DMS114 treated with DMSO at 0.1 percent for 48 hours (cell line): Measurements from ENCODE around the gene STMN3.

Source experiments
- DNase-seq: peaks from one replicate; lab custom pipeline; 2025; ENCODE audit not compliant: unreplicated experiment; lab: John Stamatoyannopoulos, UW

Gene STMN3

DNA sequence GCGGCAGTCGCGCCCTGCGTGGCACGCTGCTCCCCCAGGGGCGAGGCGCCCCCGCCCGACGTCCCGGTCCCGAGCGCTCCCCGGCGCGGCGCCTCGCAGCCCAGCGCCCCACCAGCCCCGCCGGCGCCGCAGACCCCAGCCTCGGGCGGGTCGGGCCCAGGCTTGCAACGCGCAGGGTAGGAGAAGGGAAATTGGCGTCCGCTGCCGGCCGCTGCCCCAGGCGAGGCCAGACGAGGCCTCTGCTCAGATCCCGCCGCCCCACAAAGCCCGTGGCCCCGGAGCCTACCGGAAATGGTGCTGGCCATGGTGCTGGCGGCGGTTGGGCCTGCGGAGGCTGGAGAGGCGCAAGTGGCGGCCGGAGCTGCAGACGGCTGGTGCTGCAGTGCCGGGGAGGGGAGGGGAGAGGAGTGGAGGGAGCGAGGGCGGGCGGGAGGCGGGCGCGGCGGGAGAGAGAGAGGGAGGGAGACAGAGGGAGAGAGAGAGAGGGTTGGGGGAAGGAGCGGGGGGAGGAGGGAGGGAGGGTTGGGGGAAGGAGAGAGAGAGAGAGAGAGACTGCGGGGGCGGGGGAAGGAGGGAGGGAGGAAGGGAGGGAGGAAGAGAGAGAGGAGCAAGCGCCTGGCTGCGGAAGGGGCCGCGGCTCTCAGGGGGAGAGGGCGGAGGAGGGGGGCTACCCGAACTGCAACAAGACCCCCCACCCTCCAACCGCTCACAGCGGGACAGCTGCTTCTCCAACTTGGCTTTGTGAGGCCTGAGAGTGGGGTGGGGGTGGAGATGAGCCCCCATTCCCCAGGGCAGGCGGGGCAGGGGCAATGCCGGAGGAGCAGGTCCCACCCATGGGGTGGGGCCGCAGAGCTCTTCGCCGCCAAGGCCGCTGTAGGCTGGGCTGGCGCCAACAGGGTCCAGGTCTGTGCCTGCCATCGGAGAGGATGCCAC is at the start of gene STMN3:
TSS of gene STMN3 (minus strand) at position 384 of the 933 bp plus-strand sequence. CDS start at position 305, 79 bp downstream.
- peak; percentile 13 for DNase-seq

DNA sequence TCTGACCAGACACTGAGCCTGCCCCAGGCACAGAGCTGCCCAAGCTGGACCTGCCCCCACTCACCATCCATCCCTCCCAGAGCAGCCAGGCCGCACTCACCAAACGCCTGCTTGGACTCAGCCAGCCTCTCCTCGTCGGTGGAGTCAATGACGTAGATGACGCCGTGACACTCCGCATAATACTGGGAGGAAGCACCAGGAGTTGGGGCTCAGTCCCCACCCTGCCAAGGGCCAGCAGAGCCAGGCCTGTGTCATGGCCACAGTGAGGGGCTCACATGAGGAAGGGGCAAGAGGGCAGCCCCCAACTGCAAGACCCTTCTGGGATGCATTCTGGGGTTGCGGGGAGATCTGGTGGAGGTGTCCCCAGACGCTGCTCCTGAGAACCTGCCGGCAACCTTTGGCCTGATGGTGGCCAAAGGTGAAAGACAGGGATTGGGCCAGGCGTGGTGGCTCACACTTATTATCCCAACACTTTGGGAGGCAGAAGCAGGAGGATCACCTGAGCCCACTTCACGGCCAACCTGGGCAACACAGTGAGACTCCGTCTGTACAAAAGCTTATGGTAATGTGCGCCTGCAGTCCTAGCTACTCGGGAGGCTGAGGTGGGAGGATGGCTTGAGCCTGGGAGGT is 48.9 kb upstream of the STMN3 start:
- no peak for DNase-seq

DNA sequence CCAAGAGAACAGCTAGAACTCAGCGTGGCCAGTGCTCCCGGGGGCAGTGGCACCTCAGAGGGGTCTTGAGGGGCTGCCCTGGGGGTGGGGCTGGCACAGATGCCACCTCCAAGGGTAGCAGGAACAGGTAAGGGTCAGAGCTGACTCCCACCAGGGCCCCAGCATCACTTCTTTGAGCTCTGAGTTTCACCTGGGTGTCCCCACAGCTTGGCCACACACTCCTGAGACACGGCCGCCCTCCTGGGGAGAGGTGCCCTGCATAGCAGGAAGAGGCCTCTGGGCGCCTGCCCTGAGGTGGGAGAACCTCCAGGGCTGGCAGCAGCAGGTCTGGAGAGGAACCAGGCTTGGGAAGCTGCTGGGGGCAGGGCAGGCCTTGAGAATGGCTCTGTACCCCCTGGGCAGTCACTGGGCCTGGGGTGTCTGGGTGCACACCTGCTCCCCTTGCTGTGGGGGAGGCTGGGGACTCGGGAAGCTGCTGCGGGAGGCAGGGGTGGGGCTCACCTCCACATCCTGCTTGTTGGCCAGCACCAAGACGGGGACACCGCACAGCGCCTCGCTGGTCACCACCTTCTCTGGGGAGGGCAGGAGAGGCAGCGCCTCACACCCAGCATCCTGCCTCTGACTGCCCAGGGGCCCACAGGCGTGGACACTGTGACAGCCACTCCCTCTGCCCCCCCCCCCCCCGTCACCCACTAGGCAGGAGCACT is 48.3 kb upstream of the STMN3 start:
- DNase-seq, result no peak

DNA sequence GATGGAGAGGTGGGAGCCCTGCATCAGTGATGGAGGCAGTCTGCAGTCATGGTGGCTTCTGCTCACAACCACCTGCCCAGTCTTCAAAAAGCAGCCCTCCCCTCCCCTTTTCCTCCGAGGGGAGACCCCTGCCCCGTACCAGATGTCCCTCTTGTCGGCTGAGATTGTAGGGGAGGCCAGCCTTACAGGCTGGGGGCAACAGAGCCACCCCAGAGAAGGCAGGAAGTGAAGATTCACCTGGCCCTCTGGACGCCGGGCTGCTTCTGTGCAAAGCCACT is 47.8 kb upstream of the STMN3 start:
- no peak for DNase-seq

DNA sequence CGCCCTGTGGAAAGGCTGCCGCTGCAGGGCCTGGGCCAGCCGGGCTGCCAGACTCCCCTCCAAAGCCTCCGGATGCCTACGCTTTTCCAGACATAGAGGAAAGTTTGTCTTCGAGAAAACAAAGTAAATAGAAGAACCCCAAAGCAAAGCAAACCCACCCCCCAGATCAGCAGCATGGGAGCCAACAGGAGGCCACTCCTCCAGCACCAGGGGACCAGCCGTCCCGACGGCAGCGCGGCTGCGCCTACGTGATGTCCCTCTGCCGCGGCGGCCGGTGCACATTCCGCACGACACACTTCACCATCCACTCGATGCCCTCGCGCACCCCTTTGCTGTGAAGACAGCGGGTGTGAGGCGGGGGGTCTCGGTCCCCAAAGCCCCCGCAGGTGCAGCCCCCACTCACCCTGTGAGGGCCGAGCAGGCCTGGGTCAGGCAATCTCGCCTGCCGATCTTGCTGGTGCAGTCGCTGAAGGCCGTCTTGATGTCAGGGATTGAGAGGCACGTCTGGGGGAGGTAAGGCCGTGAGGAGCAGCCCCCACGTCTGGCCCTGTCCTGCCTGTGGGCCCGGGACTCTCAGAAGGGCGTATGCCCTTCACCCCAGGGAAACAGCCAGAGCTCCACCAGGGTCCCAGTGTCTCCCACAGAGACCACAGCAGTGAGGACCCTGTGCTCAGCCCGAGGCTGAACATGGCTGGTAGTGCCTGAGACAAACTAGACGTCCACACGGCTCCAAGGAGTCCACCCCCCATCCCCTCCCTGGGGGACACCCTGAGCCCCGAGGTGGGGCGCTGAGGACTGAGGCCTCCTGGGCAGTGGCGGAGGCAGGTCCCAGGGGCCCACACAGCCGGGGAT is 47.2 kb upstream of the STMN3 start:
- DNase-seq, result no peak

DNA sequence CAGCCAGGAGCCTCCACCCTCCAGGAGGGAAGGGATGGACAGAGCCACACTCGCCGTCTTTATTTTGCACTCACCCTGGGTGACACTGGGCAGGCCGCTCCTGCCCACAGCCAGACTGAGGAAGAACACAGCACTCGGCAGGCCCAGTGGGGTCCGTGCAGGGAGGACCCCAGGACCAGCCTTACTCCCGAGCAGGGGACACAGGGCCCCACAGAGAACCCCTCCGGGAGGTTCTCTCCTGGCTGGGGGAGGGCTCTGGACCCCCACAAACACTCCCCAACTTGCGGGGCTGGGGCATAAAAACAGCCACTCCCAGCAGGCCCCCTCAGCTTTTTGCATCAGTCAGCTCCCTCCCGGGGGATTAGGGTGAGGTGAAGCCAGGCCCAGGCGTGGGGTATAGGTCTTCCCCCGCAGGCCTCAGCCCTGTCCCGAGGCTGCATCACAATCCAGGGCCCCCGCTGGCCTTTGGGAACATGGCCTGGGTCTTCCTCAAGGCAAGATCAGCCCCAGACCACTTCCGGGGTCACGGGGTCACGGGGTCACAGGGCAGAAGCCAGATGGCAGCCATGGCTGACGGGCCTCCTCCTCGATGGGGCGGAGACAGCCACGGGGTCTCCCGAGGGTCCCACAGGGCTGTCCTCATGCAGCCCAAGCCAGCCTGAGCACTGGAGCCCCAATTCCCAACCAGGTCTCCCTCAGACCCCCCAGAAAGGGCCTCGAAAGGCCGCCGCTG is 46.4 kb upstream of the STMN3 start:
- no peak for DNase-seq

DNA sequence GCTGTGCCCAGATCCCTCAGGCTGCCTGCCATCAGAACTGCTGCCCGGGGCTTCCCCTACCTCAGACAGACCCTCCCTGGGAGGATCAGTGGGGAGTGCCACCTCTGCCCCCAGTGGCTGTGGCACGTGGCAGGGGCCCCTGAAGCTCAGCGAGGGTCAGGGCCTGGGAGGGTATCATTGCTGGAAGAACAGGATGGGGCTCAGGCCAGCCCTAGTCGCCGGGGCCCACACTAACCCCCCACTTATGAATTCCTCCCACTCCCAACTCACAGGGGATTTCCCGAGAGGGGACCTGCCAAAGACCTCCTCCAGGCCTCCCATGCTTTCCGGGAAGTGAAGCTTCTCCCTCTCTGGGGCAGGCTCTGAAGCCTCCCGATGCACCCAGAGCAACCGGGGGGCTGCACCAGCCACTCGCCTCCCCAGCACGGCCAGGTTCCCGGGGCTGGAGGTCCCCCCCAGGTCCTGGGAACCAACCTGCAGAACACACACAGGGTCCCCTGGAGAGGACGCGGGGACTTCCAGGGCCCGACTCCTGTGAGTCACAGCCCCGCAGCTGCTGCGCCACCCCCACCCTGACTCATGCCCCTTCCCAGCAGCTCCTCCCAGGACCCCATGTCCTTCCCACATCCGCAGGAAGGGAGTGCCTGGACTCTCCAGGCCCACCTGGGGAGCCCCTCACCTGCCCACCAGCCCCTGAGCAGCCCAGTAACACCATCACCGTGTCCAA is 45.7 kb upstream of the STMN3 start:
- DNase-seq, result no peak

DNA sequence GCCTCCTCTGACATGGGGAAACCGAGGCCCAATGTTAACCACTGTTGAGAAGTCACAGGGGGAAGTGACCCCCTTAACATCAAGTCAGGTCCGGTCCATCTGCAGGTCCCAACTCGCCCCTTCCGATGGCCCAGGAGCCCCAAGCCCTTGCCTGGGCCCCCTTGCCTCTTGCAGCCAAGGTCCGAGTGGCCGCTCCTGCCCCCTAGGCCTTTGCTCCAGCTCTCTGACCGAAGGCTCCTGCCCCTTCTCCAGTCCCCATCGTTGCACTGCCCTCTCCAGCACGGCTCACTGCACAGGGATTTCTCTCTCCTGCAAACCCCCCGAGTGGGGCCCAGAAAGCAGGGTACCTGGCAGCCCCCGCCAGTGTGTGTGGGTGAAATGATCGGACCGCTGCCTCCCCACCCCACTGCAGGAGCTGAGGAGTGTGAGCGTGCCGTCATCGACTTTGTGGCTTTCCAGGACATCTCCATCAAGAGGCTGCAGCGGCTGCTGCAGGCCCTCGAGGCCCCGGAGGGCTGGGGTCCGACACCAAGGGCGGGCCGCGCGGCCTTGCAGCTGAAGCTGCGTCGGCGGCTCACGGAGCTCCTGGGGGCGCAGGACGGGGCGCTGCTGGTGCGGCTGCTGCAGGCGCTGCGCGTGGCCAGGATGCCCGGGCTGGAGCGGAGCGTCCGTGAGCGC is 44.8 kb upstream of the STMN3 start:
- DNase-seq, result no peak

DNA sequence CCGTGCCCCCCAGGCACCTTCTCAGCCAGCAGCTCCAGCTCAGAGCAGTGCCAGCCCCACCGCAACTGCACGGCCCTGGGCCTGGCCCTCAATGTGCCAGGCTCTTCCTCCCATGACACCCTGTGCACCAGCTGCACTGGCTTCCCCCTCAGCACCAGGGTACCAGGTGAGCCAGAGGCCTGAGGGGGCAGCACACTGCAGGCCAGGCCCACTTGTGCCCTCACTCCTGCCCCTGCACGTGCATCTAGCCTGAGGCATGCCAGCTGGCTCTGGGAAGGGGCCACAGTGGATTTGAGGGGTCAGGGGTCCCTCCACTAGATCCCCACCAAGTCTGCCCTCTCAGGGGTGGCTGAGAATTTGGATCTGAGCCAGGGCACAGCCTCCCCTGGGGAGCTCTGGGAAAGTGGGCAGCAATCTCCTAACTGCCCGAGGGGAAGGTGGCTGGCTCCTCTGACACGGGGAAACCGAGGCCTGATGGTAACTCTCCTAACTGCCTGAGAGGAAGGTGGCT is 44.2 kb upstream of the STMN3 start:
- no peak for DNase-seq

DNA sequence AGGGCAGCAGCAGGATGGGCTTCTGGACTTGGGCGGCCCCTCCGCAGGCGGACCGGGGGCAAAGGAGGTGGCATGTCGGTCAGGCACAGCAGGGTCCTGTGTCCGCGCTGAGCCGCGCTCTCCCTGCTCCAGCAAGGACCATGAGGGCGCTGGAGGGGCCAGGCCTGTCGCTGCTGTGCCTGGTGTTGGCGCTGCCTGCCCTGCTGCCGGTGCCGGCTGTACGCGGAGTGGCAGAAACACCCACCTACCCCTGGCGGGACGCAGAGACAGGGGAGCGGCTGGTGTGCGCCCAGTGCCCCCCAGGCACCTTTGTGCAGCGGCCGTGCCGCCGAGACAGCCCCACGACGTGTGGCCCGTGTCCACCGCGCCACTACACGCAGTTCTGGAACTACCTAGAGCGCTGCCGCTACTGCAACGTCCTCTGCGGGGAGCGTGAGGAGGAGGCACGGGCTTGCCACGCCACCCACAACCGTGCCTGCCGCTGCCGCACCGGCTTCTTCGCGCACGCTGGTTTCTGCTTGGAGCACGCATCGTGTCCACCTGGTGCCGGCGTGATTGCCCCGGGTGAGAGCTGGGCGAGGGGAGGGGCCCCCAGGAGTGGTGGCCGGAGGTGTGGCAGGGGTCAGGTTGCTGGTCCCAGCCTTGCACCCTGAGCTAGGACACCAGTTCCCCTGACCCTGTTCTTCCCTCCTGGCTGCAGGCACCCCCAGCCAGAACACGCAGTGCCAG is 43.6 kb upstream of the STMN3 start, which contains the start of gene TNFRSF6B:
TSS of gene TNFRSF6B (plus strand) at position 25 of the 729 bp plus-strand sequence. CDS start at position 141, 116 bp downstream.
- DNase-seq, result no peak

DNA sequence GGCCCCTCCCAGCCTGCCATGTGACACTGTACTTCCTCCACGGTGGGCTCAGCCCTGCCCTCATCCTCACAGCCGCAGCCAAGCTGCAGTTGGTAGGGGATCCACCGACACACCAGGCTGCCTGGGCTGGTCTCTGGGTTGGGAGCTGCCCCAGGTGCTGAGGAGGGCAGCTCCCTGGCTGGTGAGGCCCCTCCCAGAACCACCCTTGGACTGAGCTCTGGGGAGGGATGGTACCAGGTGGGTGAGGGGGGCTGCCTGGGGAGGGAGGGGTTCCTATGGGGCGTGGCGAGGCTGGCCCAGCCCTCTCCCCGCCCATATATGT is 43.0 kb upstream of the STMN3 start:
- no peak for DNase-seq

DNA sequence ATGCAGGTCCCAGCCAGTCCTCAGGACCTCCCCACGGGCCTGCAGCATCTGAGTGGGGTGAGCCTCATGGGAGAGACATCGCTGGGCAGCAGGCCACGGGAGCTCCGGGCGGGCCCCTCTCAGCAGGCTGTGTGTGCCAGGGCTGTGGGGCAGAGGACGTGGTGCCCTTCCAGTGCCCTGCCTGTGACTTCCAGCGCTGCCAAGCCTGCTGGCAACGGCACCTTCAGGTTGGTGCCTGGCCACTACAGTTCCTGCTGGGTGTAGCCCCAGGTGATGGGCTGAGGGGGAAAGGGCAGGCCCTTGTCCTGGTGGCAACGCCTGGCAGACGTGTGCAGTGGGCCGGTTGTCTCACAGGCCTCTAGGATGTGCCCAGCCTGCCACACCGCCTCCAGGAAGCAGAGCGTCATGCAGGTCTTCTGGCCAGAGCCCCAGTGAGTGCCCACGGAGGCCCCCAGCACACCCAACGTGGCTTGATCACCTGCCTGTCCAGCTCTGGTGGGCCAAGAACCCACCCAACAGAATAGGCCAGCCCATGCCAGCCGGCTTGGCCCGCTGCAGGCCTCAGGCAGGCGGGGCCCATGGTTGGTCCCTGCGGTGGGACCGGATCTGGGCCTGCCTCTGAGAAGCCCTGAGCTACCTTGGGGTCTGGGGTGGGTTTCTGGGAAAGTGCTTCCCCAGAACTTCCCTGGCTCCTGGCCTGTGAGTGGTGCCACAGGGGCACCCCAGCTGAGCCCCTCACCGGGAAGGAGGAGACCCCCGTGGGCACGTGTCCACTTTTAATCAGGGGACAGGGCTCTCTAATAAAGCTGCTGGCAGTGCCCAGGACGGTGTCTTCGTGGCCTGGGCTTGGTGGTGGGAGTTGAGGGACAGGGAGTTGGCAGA is 42.4 kb upstream of the STMN3 start:
- no peak for DNase-seq

DNA sequence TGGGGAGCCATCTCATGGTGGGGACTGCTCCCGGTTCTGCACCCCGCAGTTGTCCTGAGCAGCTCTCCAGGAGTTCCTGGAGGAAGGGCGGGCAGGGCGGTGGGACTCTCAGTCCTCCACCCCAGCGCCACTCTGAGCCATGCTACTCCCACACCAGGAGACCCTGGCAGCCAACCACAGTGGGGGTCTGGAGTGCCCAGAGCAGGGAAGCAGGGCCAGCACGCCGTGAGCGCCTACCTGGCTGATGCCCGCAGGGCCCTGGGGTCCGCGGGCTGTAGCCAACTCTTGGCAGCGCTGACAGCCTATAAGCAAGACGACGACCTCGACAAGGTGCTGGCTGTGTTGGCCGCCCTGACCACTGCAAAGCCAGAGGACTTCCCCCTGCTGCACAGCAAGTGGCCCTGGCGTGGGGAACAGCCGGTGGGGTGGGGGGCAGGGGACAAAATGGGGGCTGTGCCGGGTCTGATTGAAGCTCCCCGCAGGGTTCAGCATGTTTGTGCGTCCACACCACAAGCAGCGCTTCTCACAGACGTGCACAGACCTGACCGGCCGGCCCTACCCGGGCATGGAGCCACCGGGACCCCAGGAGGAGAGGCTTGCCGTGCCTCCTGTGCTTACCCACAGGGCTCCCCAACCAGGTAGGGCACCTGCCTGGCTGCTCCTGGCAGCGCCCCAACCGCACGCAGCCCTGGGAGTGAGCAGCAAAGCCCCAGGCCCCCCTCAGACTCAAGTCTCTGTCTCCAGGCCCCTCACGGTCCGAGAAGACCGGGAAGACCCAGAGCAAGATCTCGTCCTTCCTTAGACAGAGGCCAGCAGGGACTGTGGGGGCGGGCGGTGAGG is 41.6 kb upstream of the STMN3 start:
- no peak for DNase-seq

DNA sequence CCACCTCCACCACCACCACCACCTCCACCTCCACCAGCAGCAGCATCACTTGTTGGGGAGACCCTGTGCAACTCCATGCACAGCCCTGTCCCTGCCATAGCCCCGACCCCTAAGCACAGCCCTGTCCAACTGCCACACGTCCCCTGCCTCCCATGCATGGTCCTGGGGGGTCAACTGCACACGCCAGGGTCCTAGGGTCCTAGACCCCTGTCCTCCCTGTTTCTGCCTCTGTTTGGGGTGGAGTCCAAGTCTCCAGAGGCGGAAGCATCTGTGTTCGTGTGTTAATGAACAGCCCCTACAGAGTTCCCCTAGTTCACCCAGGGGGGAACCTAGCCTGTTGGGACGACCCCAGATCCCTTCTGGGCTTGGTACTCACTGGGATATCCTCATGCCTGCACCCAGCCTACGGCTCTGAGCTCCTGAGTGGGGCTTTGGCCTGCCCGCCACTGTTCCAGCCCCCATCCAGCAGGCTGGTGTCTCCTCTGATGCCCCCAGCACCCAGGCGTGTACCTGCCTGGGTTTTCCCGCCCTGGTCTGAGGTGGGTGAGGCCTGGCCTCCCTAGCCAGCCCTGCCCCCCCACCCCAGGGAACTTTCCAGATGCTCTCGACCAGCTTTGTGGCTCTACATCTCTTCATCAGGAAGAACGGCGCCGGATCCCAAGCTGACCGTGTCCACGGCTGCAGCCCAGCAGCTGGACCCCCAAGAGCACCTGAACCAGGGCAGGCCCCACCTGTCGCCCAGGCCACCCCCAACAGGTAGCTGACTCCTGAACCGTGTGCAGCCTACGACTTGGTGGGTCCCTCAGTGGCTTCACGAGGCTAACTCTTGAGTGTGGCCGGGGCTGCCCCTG is 40.7 kb upstream of the STMN3 start:
- DNase-seq, result no peak

DNA sequence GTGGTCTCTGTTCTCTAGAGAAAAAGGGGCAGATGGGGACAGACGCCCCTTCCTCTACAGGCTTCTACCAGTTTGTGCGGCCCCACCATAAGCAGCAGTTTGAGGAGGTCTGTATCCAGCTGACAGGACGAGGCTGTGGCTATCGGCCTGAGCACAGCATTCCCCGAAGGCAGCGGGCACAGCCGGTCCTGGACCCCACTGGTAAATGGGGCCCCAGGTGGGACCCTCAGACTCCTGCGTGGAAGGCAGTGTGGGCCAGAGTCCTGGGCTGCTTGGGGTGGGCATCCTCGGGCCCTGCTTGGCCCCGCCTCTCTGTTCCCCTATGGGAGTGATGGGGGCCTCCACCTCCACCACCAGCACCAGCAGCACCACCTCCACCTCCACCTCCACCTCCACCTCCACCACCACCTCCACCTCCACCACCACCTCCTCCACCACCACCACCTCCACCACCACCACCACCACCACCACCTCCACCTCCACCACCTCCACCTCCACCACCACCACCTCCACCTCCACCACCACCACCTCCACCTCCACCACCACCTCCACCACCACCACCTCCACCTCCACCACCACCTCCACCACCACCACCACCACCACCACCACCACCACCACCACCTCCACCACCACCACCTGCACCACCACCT is 40.0 kb upstream of the STMN3 start:
- DNase-seq, result no peak
